Measurements from ENCODE around the gene TRIM44.

GRCh38 chr11:35723913-35724312 lies 61.3 kb downstream of the TRIM44 start:
- TF ChIP-seq CTCF (IDR thresholded peaks at IDR 0.05) (no peak), POLR2A (IDR thresholded peaks at IDR 0.05) (no peak)

Data from breast epithelium (tissue), 3 donors.